Choroid plexus epithelial cell (primary cell): ENCODE data around the gene SPIB.

Source experiments
- DNase-seq: peaks from one replicate; pipeline ENCODE4 v3.0.0-alpha.2; 2010; ENCODE audit warnings: low read depth
- H3K4me3 ChIP-seq: 2 replicates; pipeline ENCODE4 v1.5.1; 2011; ENCODE audit warnings: low read depth, mild to moderate bottlenecking, control low read depth, low read length, moderate library complexity
- TF ChIP-seq, protein P1 (sequence below): conservative IDR thresholded peaks from 2 replicates; pipeline ENCODE4 v1.5.1; 2011; ENCODE audit warnings: low read depth, mild to moderate bottlenecking, control low read depth, inconsistent platforms, low read length, moderate library complexity

SPIB gene

DNA sequence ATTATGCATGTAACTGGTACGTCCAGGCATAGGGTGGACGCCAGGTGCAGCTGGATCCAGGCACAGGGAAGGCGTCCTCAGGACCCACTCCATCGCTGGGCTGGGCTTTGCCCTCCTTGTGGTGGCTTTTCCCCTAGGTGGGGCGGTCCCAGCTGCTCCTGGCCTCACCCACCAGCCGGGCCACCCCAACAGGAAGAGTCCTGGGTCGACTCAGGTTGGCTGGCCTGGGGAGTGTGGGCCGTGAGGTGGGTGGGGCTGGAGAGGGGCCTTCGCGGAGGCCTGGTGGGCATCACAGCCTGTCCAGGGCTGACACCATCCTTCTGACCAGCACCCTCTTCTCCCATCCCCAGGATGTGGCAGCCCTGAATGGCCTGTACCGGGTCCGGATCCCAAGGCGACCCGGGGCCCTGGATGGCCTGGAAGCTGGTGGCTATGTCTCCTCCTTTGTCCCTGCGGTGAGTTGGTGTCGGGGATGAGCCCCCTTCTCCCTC, 61.1 kb downstream of the SPIB start:
- TF ChIP-seq, protein P1, sequence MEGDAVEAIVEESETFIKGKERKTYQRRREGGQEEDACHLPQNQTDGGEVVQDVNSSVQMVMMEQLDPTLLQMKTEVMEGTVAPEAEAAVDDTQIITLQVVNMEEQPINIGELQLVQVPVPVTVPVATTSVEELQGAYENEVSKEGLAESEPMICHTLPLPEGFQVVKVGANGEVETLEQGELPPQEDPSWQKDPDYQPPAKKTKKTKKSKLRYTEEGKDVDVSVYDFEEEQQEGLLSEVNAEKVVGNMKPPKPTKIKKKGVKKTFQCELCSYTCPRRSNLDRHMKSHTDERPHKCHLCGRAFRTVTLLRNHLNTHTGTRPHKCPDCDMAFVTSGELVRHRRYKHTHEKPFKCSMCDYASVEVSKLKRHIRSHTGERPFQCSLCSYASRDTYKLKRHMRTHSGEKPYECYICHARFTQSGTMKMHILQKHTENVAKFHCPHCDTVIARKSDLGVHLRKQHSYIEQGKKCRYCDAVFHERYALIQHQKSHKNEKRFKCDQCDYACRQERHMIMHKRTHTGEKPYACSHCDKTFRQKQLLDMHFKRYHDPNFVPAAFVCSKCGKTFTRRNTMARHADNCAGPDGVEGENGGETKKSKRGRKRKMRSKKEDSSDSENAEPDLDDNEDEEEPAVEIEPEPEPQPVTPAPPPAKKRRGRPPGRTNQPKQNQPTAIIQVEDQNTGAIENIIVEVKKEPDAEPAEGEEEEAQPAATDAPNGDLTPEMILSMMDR = no peak
- H3K4me3 ChIP-seq = no peak overlapping the region
- DNase-seq = no peak

DNA sequence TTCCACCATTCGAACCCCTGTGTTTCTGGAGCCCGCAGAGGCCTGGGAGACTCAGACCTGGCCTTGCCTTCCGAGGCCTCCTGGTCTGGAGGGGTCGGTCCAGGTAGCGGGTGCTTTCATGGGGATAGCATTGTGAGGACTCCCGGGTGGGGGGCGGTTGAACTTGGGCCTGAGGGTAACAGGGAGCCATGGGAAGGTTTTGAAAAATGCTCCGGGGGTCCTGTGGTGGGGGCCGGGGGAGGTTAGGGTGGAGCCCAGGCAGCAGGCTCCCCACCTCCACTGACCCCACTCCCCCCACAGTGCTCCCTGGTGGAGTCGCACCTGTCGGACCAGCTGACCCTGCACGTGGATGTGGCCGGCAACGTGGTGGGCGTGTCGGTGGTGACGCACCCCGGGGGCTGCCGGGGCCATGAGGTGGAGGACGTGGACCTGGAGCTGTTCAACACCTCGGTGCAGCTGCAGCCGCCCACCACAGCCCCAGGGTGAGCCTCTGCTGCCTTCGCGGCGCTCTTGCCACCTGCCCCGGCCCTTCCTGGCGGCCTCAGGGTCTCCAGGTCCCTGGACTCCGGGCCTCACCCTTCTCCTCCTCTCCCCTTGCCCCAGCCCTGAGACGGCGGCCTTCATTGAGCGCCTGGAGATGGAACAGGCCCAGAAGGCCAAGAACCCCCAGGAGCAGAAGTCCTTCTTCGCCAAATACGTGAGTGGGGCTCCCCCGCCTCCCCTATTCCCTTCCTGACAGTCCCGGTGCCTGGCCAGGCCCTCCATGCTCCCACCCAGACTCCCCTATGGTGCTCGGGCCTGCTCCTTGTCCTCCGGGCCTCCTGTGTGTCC, 61.8 kb downstream of the SPIB start:
- TF ChIP-seq, protein P1 = no peak
- H3K4me3 ChIP-seq = no peak overlapping the region
- DNase-seq = no peak
